ENCODE results near the gene B4GALT3.

The B4GALT3 gene

GRCh38 chr1:161128591-161129420 is 48.5 kb downstream of the B4GALT3 start:
- peaks cover 3 to 15% of the 10 kb centered on the region in 2 donors for H3K4me1 ChIP-seq (ENCODE audit: control insufficient read depth in 2 of 2, insufficient read depth in 1 of 2, low read depth in 1 of 2, low read length in 2 of 2)
- H3K9me3 ChIP-seq (replicated peaks in 1 of 2; ENCODE audit: control insufficient read depth in 2 of 2, insufficient read depth in 1 of 2, low read depth in 1 of 2, low read length in 2 of 2) = no peaks in the 10 kb centered on the region
- no peak overlapping the region for H3K23ac ChIP-seq (ENCODE audit: low read depth, low read length, poor library complexity)
- no peak overlapping the region for H3K18ac ChIP-seq (ENCODE audit: low read length)
- no peak overlapping the region for H2BK15ac ChIP-seq (ENCODE audit: low read length)
- peaks cover 5% of the 10 kb centered on the region for H3K79me1 ChIP-seq (ENCODE audit: low read depth, low read length)
- H2BK5ac ChIP-seq (ENCODE audit: low read length) = no peak overlapping the region
- no peak overlapping the region for H4K8ac ChIP-seq (ENCODE audit: low read depth, low read length)
- no peak overlapping the region for H3K4me2 ChIP-seq (ENCODE audit: insufficient read depth, low read length, poor library complexity, severe bottlenecking)
- DNase-seq (ENCODE audit: low spot score) = no peak
- no peak overlapping the region for H3K9ac ChIP-seq (ENCODE audit: low read depth, low read length, poor library complexity)
- H3K4ac ChIP-seq (ENCODE audit: low read length) = no peak overlapping the region
- no peak overlapping the region for H2BK120ac ChIP-seq (ENCODE audit: low read depth, low read length)
- H3K14ac ChIP-seq (ENCODE audit: low read length) = no peak overlapping the region
- H3K4me3 ChIP-seq (ENCODE audit: low read length in 2 of 2) = no peak overlapping the region
- H2BK12ac ChIP-seq (ENCODE audit: low read length) = no peak overlapping the region
- H2AK5ac ChIP-seq (ENCODE audit: low read depth, low read length) = no peak overlapping the region
- no peak overlapping the region for H2AFZ ChIP-seq (ENCODE audit: low read length)
- peaks cover 25 to 65% of the 10 kb centered on the region in 2 donors for H3K36me3 ChIP-seq (replicated peaks in 1 of 2; ENCODE audit: control insufficient read depth in 2 of 2, insufficient read depth in 2 of 2, low read length in 2 of 2)
- no CpG with 5 or more reads among the region's 4 CpGs for whole genome bisulfite sequencing, 2 donors (ENCODE audit: extremely low coverage in 2 of 2, insufficient read length in 2 of 2, insufficient replicate concordance in 1 of 2)
- no peaks in the 10 kb centered on the region for H3K27me3 ChIP-seq (ENCODE audit: control insufficient read depth in 3 of 3, insufficient read depth in 3 of 3, low read depth in 1 of 3, low read length in 3 of 3)
- no peak overlapping the region for H4K91ac ChIP-seq (ENCODE audit: low read depth, low read length, poor library complexity)
- no peak overlapping the region for H3K27ac ChIP-seq (replicated peaks; ENCODE audit: low read length)

GRCh38 chr1:161127649-161128048 is 49.7 kb downstream of the B4GALT3 start:
- no peak overlapping the region for H2AFZ ChIP-seq (ENCODE audit: low read length)
- no peak overlapping the region for H3K9ac ChIP-seq (ENCODE audit: low read depth, low read length, poor library complexity)
- H3K14ac ChIP-seq (ENCODE audit: low read length) = no peak overlapping the region
- H3K23ac ChIP-seq (ENCODE audit: low read depth, low read length, poor library complexity) = no peak overlapping the region
- no peak overlapping the region for H2AK5ac ChIP-seq (ENCODE audit: low read depth, low read length)
- no peaks in the 10 kb centered on the region for H3K9me3 ChIP-seq (replicated peaks in 1 of 2; ENCODE audit: control insufficient read depth in 2 of 2, insufficient read depth in 1 of 2, low read depth in 1 of 2, low read length in 2 of 2)
- H3K4me3 ChIP-seq (ENCODE audit: low read length in 2 of 2) = no peak overlapping the region
- H2BK15ac ChIP-seq (ENCODE audit: low read length) = no peak overlapping the region
- no peak overlapping the region for H2BK120ac ChIP-seq (ENCODE audit: low read depth, low read length)
- H3K4me2 ChIP-seq (ENCODE audit: insufficient read depth, low read length, poor library complexity, severe bottlenecking) = no peak overlapping the region
- no peak overlapping the region for H2BK12ac ChIP-seq (ENCODE audit: low read length)
- H3K18ac ChIP-seq (ENCODE audit: low read length) = no peak overlapping the region
- H3K27me3 ChIP-seq (ENCODE audit: control insufficient read depth in 3 of 3, insufficient read depth in 3 of 3, low read depth in 1 of 3, low read length in 3 of 3) = no peaks in the 10 kb centered on the region
- H3K36me3 ChIP-seq (replicated peaks in 1 of 2; ENCODE audit: control insufficient read depth in 2 of 2, insufficient read depth in 2 of 2, low read length in 2 of 2) = peaks cover 33 to 75% of the 10 kb centered on the region in 2 donors
- H3K4ac ChIP-seq (ENCODE audit: low read length) = no peak overlapping the region
- no peak overlapping the region for H3K27ac ChIP-seq (replicated peaks; ENCODE audit: low read length)
- no peak for DNase-seq (ENCODE audit: low spot score)
- H4K91ac ChIP-seq (ENCODE audit: low read depth, low read length, poor library complexity) = no peak overlapping the region
- peaks cover 5% of the 10 kb centered on the region for H3K79me1 ChIP-seq (ENCODE audit: low read depth, low read length)
- no peak overlapping the region for H2BK5ac ChIP-seq (ENCODE audit: low read length)
- H4K8ac ChIP-seq (ENCODE audit: low read depth, low read length) = no peak overlapping the region
- H3K4me1 ChIP-seq (ENCODE audit: control insufficient read depth in 2 of 2, insufficient read depth in 1 of 2, low read depth in 1 of 2, low read length in 2 of 2) = peaks cover 0 to 11% of the 10 kb centered on the region in 2 donors
- WGBS, 2 donors (ENCODE audit: extremely low coverage in 2 of 2, insufficient read length in 2 of 2, insufficient replicate concordance in 1 of 2) = no CpG with 5 or more reads among the region's 2 CpGs

- H2BK120ac ChIP-seq (ENCODE audit: low read depth, low read length) = no peak overlapping the region
- no peak overlapping the region for H2BK12ac ChIP-seq (ENCODE audit: low read length)
- no peak overlapping the region for H3K4me2 ChIP-seq (ENCODE audit: insufficient read depth, low read length, poor library complexity, severe bottlenecking)
- H3K36me3 ChIP-seq (replicated peaks in 1 of 2; ENCODE audit: control insufficient read depth in 2 of 2, insufficient read depth in 2 of 2, low read length in 2 of 2) = peaks cover 51 to 87% of the 10 kb centered on the region in 2 donors
- no peak overlapping the region for H3K14ac ChIP-seq (ENCODE audit: low read length)
- H3K27ac ChIP-seq (replicated peaks; ENCODE audit: low read length) = no peak overlapping the region
- H4K91ac ChIP-seq (ENCODE audit: low read depth, low read length, poor library complexity) = no peak overlapping the region
- H2BK15ac ChIP-seq (ENCODE audit: low read length) = no peak overlapping the region
- H3K4ac ChIP-seq (ENCODE audit: low read length) = no peak overlapping the region
- no peaks in the 10 kb centered on the region for H3K27me3 ChIP-seq (ENCODE audit: control insufficient read depth in 3 of 3, insufficient read depth in 3 of 3, low read depth in 1 of 3, low read length in 3 of 3)
- H2BK5ac ChIP-seq (ENCODE audit: low read length) = no peak overlapping the region
- H3K9me3 ChIP-seq (replicated peaks in 1 of 2; ENCODE audit: control insufficient read depth in 2 of 2, insufficient read depth in 1 of 2, low read depth in 1 of 2, low read length in 2 of 2) = no peaks in the 10 kb centered on the region
- no peak overlapping the region for H4K8ac ChIP-seq (ENCODE audit: low read depth, low read length)
- no peak overlapping the region for H3K18ac ChIP-seq (ENCODE audit: low read length)
- H3K4me1 ChIP-seq (ENCODE audit: control insufficient read depth in 2 of 2, insufficient read depth in 1 of 2, low read depth in 1 of 2, low read length in 2 of 2) = peaks cover 4 to 11% of the 10 kb centered on the region in 2 donors
- H3K9ac ChIP-seq (ENCODE audit: low read depth, low read length, poor library complexity) = no peak overlapping the region
- H2AK5ac ChIP-seq (ENCODE audit: low read depth, low read length) = no peak overlapping the region
- H3K79me1 ChIP-seq (ENCODE audit: low read depth, low read length) = peaks cover 2% of the 10 kb centered on the region
- no CpG with 5 or more reads among the region's 6 CpGs for WGBS, 2 donors (ENCODE audit: extremely low coverage in 2 of 2, insufficient read length in 2 of 2, insufficient replicate concordance in 1 of 2)
- no peak for DNase-seq (ENCODE audit: low spot score)
- H3K23ac ChIP-seq (ENCODE audit: low read depth, low read length, poor library complexity) = no peak overlapping the region
- H2AFZ ChIP-seq (ENCODE audit: low read length) = no peak overlapping the region
- H3K4me3 ChIP-seq (ENCODE audit: low read length in 2 of 2) = no peak overlapping the region
These were observed 54.3 kb downstream of the B4GALT3 start for GRCh38 chr1:161122967-161123366.

- Histone ChIP-seq H3K9me3 (replicated peaks in 1 of 2; ENCODE audit: control insufficient read depth in 2 of 2, insufficient read depth in 1 of 2, low read depth in 1 of 2, low read length in 2 of 2) (no peaks in the 10 kb centered on the region), H2BK120ac (ENCODE audit: low read depth, low read length) (no peak overlapping the region), H3K79me1 (ENCODE audit: low read depth, low read length) (peaks cover 6% of the 10 kb centered on the region), H2AK5ac (ENCODE audit: low read depth, low read length) (no peak overlapping the region), H4K8ac (ENCODE audit: low read depth, low read length) (no peak overlapping the region), H3K27ac (replicated peaks; ENCODE audit: low read length) (no peak overlapping the region), H4K91ac (ENCODE audit: low read depth, low read length, poor library complexity) (no peak overlapping the region), H2BK15ac (ENCODE audit: low read length) (no peak overlapping the region), H3K36me3 (replicated peaks in 1 of 2; ENCODE audit: control insufficient read depth in 2 of 2, insufficient read depth in 2 of 2, low read length in 2 of 2) (peaks cover 48 to 76% of the 10 kb centered on the region in 2 donors), H3K4me1 (ENCODE audit: control insufficient read depth in 2 of 2, insufficient read depth in 1 of 2, low read depth in 1 of 2, low read length in 2 of 2) (peaks cover 4 to 14% of the 10 kb centered on the region in 2 donors), H2BK5ac (ENCODE audit: low read length) (no peak overlapping the region), H2AFZ (ENCODE audit: low read length) (no peak overlapping the region), H3K4me3 (ENCODE audit: low read length in 2 of 2) (no peak overlapping the region), H3K9ac (ENCODE audit: low read depth, low read length, poor library complexity) (no peak overlapping the region), H3K4ac (ENCODE audit: low read length) (no peak overlapping the region), H3K14ac (ENCODE audit: low read length) (no peak overlapping the region), H3K4me2 (ENCODE audit: insufficient read depth, low read length, poor library complexity, severe bottlenecking) (no peak overlapping the region), H3K27me3 (ENCODE audit: control insufficient read depth in 3 of 3, insufficient read depth in 3 of 3, low read depth in 1 of 3, low read length in 3 of 3) (no peaks in the 10 kb centered on the region), H2BK12ac (ENCODE audit: low read length) (no peak overlapping the region), H3K23ac (ENCODE audit: low read depth, low read length, poor library complexity) (no peak overlapping the region), H3K18ac (ENCODE audit: low read length) (no peak overlapping the region)
- no CpG with 5 or more reads among the region's 4 CpGs for WGBS, 2 donors (ENCODE audit: extremely low coverage in 2 of 2, insufficient read length in 2 of 2, insufficient replicate concordance in 1 of 2)
- DNase-seq (ENCODE audit: low spot score) = no peak
These were observed 55.5 kb downstream of the B4GALT3 start for GRCh38 chr1:161121834-161122233.

Data from neuronal stem cell (in vitro differentiated cells).